T-helper 9 cell (primary cell): Measurements from ENCODE around the gene DPYD.

ENCODE experiments used
- DNase-seq: peaks from one replicate; pipeline ENCODE4 v3.0.0-alpha.2; 2020

DPYD gene

GRCh38 chr1:97599447-97599846 lies 321.4 kb downstream of the DPYD start:
- DNase-seq = no peak

DNA sequence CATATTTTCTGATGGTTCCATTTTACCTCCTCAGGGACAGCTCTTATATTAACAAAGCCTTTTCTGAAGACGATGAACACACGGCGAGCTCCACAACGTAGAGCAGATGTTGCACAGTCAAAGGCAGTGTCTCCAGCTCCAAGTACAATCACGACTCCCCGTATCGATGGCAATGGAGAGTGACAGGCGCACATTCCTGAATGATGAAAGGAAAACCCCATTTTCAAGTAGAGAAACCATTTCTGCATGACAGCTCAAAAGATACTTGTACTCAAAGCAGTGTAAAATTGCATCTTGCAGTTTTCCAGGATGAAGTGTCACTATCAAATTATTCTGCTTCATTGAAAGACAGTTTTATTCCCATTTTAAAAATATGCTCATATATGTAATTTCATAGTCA lies 327.6 kb downstream of the DPYD start:
- no peak for DNase-seq

DNA sequence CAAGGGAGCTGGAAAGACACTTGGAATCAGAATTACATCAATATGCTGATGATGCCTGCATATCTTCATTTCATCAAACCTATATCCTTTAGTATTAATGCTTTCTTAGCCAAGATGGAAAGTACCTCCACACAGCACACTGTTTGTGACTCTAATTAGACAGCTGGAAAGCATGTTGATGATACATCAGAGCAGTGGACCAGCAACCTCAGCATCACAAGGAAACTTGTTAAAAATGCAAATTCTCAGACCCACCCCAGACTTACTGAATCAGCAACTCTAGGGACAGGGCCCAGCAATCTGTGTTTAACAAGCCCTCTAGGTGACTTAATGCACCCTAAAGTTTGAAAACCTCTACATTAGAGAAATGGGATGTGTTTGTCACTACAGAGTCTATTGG lies 332.1 kb downstream of the DPYD start:
- no peak for DNase-seq

DNA sequence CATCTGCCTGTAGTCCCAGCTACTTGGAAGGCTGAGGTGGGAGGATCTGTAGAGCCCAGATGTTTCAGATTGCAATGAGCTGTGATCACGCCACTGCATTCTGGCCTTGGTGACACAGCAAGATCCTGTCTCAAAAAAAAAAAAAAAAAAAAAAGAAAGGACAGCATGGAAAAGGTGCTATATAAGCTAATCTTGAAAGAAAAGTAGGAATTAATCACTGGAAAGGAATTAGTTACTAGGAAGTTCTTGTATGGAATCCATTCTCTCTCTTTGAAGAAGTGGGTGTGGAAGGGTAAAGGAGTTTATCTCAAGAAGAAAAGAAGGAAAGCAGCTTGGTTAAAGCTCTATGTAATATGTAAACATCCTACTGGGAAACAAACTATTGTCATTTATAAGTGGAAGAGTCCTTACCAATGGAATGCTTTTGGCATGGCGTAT lies 339.2 kb downstream of the DPYD start:
- DNase-seq = no peak

- no peak for DNase-seq
These were observed 343.2 kb downstream of the DPYD start for GRCh38 chr1:97577613-97578012.

DNA sequence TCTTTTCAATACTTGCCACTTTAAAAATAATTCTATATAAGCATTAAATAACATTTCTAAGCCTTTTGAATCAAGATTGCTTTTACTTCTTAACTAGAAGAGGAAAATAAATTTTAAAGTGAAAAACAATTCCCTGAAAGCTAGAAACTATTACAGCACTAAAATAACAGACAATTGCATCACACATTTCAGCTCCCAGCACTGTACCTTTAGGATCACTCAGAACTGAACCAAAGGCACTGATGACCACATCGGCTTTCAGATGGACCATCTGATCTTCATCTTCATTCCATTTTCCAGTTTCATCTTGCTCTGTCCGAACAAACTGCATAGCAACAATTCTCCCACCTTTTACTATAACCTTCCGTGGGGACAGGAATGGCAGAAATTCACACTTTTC lies 347.3 kb downstream of the DPYD start:
- DNase-seq = no peak

GRCh38 chr1:97572561-97572960 lies 348.3 kb downstream of the DPYD start:
- no peak for DNase-seq

GRCh38 chr1:97571760-97572159 lies 349.1 kb downstream of the DPYD start:
- no peak for DNase-seq

DNA sequence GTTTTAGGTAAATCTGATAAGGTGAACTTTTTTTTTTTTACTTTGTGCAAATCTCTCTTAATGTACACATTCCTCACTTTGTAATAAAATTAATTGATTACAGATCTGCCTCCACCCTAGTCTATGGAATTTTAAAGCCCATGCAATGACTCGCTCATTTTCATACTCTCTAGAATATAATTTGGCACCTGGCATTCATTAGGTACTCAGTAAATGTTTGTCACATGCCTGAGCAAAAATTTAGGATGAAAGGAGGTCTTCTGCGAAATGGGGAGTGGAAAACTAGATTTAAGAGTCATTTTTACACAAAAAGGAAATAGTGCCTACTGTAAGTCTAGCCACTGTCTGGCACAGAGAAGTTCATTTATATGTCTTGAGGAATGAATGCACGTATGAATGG lies 350.1 kb downstream of the DPYD start:
- DNase-seq = no peak

DNA sequence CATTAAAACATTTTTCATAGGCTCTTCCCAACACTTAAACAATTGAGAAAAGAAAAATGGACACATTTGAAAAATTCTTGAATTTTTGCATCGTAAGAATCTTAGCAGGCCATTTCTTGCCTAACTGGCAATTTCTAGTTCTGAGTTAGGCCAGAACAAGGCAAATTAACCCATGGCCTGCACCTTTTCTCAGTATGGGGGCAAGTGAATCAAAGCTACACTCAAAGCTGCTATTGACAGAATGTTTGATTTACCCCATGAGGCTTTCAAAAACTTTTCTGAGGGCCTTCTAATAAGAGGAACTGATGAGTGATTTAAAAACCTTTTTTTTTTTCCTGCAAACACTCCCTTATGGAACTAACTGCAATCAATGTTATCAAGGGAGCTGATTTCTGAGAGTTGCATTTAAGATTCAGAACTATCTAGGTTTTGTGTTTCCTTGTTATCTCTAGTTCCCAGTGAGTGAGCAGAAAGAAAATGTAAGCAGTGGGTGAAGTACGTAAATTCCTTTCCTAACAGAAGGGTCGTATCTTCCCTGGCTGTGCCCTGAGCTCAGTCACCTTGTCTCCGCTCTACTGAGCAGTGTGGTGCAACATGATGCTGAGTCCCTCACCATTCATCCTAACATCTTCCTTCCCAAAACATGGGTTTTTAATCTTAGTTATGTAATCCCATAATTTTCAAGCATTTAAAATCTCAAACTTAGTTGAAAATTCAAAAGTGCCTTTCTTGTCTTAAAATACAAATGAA lies 353.7 kb downstream of the DPYD start:
- no peak for DNase-seq

GRCh38 chr1:97565886-97566285 lies 354.9 kb downstream of the DPYD start:
- no peak for DNase-seq

DNA sequence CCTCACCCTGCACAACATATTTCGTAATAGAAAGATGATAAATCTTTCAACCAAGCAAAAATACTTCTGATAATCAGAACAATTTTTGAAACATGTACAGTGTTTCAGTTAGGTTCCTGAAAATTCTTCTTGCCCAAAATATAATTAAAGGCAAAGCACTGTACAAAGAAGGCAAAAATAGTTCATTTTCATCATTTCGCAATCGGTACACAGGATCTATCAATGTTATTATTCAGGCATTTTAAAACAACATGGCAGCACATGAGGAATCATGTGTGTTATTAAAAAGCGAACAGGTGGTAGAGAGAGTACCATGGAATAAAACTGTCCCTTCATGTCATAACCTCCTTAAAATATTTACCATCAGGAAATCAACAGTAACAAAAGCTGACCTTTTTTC lies 356.9 kb downstream of the DPYD start:
- no peak for DNase-seq

- no peak for DNase-seq
These were observed 358.8 kb downstream of the DPYD start for GRCh38 chr1:97562081-97562480.

DNA sequence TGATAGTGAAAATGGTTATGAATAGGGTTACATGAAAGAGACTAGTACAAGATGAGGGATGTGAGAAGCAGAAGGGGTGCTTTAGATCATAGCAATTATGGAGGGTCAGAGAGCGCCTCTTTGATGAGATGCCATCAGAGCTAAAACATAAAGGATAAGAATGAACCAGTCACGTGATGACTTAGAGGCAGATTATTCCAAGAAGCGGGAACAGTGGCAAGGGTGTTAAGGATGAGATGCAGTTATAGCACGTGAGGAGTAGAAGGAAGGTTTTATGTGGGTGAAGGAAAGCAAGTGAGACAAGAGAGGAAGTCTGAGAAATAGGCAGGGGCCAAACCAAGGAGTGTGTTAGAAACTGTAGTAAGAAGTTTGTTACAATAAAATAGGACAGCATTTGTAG lies 360.1 kb downstream of the DPYD start:
- DNase-seq = no peak

DNA sequence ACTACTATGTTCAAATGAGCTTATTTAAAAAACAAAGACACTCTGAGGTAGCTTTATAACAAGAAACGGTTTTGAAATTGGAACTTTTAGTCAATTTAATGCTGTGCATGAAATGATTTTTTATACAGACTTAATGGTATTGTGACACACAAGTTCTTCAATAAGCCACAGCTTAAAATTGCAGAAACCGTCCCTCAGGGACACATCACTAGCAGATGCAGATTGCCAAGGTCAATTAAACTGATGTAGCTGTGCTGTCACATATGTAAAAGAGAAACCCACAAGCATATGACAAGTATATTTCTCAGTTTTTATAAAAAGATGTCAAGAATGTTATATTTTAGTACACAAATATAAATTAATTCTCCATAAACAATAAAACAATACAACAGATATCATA lies 366.9 kb downstream of the DPYD start:
- no peak for DNase-seq

DNA sequence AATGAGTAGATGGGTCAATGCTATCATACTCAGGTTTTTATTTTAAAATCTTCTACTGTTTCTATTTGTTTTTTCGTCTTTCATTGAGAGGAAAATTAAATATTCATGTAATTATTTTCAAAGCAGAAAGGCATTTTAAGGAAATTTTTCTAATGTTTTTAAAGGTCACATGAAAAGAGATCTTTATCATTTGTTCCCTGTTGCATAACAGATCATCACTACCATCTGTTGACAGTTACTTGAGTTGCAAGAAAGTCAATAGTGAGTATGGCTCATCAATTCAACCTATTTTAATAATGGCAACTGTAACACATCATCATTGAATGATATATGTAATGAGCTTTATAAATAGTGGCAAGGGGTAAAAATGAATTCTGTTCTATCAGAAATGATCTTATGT lies 369.7 kb downstream of the DPYD start:
- no peak for DNase-seq

DNA sequence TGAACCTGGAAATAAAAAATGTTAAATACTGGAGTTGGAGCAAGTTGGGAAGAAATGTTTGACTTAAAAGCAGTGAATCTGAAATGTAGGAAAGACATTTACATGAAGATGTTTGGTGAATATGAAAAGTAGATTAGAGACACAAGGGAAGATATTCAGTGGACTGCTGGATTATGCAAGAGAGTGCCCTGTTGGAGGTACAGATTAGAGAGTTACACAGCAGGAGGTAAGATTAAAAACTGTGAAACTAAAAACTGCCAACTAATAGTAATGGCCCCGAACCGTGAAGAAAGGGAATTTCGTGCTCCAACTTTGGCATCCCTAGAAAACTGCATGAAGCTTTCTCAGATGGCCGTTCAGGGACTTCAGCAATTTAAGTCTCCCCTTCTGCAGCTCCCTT lies 375.4 kb downstream of the DPYD start:
- no peak for DNase-seq

GRCh38 chr1:97540346-97540888 lies 380.4 kb downstream of the DPYD start:
- DNase-seq = no peak

- no peak for DNase-seq
These were observed 382.7 kb downstream of the DPYD start for GRCh38 chr1:97538113-97538512.

DNA sequence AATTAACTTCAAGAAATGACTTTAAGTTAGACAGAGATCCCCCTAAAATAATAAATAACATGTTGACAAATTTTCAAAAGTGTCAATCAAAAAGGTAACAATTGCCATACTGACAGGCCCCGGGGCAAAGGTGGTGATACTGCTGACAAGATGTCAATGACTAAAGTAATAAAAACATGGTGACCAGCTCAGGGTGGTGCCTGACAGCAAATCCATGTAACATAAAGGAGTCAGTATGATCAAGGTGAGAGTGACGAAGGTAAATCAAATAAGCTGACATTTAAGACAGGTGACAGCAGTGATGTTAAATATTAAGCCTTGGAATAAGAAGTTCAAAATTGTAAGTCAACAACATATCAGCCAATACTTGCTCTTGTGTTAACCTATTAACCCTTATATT lies 387.5 kb downstream of the DPYD start:
- no peak for DNase-seq

DNA sequence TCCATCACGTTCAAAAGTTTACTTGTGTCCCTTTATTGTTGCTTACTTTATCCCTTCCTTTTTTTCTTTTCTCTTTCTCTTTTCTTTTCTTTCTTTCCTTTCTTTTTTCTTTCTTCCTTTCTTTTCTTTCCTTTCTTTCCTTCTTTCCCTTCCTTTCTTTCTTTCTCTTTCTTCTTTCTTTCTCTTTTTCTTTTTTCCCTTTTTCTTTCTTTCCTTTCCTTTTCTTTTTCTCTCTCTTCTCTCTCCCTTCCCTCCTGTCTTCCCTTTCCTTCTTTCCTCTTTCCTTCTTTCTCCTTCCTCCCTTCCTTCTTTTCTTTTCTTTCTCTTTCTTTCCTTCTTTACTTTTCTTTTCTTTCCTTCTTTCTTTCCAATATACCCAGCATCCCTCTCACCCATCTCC lies 391.2 kb downstream of the DPYD start:
- no peak for DNase-seq

DNA sequence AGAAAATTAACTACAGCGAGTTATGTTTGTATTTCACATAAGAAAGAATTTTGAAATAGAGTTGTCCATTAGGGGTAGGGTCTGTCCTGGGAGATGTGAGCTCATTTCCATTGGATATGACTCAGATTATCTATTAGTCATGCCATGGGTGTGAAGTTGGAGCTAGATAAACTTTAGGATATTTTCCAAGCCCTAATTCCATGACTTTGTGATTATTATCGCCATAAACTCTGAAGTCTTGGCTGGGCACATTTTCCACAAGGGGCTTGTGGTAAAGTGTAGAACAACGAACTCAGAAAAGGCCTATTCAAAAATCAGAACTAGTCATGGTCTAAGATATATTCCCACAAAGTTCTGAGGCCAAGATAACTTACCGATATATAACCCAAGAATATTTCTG lies 396.6 kb downstream of the DPYD start:
- no peak for DNase-seq

GRCh38 chr1:97516588-97516987 lies 404.2 kb downstream of the DPYD start:
- DNase-seq = no peak

- DNase-seq = no peak
These were observed 412.1 kb downstream of the DPYD start for GRCh38 chr1:97508653-97509218.

DNA sequence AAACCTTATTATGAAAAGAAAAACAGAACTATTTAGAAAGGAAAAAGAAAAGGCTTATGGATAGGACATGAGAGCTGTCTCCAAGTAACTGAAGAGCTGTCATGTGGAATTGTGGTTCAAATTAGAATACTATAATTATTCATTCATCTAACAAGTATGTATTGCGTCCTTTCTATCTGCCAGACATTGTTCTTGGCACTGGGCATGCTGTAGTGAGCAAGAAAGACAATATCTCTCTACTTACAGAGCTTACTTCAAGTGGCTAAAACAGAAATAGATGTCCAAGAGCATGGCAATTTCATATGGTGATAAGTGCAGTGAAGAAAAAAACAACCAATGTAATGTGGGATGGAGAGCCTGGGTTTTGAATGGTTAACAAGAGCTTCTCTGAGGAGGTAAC lies 413.0 kb downstream of the DPYD start:
- DNase-seq = no peak
